Measurements from ENCODE around the gene SALL4.
"Not testable (repeated sequence)": the region's sequence is repeated elsewhere in the genome, so short reads cannot be mapped to it uniquely, and the experiment has no call there.

The SALL4 gene

DNA sequence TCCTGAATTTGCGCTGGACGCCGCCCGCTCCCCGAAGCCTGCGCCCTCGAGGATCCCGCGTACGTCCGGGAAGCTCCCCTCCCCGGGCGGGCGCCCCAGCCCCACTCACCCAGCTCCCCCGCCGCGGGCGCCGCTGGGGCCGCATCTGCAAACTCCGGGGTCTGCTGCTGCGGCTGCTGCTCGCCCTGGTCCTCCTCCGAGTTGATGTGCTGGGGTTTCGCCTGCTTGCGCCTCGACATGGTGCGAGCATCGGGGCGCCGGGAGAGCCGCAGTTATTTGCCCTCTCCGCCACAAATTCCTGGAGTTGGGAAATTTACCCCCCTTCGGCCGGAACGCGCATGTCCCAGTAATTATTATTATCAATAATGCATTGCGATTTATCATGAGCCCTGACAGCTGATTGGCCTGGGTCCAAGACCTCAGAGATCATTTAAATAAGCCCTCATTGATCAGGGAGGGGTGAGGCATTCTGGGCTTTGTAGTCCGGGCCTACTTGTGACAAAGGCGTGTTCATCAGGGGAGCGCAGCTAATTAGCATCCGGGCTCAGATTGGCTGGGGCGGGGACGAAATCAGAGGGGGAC lies at the start of gene SALL4:
Gene SALL4 (minus strand): TSS at position 352 of the 582 bp plus-strand sequence. CDS start 113 bp downstream, at position 239.
- no peak for DNase-seq

DNA sequence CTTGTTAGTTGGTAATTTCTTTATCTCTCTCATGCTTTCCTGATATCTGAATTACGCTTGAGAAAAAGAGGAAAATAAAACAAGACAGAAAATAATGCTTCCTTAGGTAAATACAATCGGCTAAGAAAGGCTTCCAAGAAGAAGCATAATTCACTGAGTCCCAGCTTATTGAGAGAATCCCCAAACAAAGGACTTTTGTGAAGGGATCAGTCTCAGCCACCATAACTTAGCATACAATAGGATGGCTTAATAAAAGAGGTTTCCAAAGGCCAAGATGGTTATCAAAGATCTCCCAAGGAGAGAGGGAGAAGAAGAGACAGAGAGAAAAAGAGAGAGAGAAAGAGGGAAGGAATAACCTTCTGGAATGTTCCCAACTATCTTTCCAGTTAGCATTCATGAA lies 46.0 kb upstream of the SALL4 start:
- no peak for DNase-seq

DNA sequence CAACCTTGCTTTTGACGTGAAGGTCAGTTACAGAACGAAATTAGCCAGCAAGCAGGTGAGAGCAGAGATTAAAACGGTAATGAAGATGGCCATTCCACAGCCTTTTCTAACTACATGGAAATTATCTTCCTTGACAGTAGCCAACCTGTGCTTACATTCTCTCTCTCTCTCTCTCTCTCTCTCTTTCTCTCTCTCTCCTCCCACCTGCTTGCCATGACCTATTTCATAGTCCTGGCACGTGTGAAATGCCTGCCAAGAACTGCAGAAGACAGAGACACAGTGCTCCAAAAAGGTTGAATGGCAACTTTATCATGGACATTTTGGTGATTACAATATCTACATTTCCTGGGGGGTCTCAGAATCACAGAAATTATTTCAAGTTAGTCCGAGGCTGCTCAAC lies 38.5 kb upstream of the SALL4 start:
- DNase-seq = no peak

DNA sequence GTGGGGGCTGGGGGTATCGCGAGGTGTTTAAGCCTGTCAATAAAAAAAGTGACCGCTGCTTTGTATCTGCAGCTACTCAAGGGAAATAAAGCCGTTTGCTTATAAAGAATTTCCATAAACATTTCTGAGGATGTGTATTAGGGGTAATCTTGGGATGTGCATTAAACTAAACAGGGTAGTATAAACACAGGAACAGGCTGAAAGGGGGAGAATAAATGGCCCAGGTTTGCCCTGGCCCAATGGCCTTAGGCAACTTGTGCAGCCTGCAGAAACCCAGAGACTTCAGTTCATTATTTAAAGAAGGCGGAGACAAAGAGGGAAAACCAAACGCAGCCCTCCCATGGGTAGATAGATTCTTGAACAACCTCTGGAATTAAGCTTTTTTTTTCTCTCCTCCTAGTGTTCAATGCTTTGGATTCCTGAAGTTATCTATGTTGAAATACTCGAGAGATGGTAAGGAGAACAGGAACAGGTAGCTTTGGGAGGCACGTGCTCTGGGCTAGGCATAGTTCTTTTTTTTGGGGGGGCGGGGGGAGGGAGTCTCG lies 35.6 kb upstream of the SALL4 start:
- DNase-seq = no peak

DNA sequence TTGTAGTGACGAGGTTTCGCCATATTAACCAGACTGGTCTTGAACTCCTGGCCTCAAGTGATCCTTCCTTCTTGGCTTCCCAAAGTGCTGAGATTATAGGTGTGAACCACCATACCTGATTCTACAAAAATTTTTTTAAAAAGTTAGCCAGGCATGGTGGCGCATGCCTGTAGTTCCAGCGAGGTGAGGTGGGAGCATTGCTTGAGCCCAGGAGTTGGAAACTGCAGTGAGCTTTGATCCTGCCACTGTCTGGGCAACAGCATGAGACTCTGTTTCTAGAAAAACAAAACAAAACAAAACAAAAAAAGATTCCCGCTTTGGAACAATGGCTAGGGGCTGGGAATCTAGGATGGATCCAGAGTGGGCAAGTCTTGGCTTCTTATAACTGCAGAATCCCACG lies 35.1 kb upstream of the SALL4 start:
- DNase-seq = no peak

DNA sequence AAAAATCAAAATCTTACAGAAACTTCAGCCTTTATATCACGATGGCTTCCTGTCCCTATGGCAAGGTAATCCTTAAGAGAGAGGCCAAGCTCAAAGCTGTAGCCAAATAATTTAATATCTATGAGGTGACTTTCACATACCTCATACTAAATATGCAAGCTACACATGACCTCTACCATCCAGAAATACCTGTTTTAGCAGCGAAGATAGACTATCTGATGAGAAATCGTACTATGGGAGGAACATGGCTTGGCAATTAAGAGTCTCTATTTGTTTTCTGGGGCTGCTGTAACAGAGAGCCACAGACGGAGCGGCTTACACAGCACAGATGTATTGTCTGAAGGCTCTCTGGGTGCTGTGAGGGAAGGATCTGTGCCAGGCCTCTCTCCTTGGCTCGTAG lies 31.0 kb upstream of the SALL4 start:
- DNase-seq = no peak

DNA sequence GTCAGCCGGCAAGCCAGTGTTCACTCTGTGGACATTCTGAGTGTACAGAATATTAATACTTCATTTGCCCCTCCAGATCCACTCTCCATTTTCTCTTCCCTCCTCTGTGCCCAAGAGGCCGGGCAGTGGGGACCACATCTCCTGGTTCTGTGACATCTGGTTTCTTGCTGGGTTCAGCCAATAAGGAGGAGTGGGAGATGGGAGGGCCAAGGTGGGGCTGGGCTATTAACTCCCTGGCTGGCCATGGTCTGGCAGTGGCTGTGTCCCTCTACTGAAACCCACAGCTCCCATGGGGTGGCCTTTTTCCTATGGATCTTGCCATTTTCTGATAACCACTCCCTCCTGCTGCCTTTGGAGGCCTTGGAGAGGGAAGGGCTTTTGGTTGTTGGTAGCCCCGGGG lies 30.0 kb upstream of the SALL4 start:
- DNase-seq = no peak

DNA sequence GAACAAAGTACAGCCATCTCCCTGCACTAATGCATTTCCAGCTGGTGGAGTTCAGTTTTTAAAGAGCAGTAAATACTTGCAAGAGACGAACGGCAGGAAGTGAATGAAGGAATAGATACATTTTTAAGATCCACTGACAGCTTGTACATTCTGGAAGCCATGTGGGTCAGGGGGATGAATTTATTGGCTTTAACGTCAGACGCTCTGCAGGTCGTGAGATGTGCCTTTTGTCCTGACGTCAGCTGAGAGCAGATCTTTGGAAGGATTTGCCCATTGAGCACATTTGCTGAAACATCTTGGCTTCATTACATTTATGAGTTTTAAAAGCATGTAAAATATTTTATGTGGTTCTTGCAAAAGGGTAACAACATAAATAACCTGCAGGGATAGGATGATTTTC lies 29.5 kb upstream of the SALL4 start:
- no peak for DNase-seq

DNA sequence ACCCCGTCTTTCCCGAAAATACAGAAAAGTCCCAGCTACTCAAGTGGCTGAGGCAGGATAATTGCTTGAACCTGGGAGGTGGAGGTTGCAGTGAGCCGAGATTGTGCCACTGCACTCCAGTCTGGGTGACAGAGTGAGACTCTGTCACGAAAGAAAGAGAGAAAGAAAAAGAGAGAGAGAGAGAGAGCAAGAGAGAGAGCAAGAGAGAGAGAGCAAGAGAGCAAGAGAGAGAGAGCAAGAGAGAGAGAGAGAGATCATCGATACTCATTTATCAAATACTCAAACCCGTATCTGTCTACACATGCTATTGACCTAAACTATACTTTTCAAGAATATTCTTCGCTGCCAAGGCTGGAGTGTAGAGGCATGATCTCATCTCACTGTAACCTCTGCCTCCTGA lies 28.2 kb upstream of the SALL4 start:
- DNase-seq = no peak

DNA sequence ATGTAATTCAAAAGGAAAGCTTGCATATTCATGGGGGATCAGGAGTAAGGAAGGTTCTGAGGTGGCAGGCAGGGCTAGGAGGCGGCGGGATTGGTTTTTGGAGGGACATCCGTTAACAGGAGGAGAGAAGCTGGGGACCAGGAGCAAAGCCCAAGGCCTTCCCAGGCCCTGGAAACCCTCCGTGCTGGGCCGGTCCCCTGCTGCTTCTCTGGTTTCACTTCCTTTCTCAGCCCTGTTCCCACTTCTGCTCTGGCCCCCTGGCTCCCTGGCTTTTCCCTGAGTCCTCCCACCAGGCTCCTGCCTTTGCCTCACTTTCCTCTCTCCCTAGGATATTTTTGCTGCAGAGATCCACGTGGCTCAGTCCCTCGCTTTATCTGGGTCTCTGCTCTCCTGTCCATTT lies 26.4 kb upstream of the SALL4 start:
- no peak for DNase-seq

DNA sequence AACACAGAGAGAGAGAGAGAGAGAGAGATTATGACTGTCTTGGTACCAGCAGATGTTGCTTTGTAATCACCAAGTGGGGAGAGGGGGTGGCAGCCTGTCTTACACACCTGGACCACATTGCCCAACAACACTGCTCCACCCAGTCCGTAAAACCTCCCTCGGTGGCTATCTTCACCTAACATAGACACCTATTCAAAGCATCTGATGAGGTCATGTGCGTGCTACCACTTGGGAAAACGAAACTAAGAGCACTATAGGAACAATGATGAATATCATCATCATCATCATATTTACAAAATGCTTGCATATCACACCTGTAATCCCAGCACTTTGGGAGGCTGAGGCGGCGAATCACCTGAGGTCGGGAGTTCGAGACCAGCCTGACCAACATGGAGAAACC lies 24.1 kb upstream of the SALL4 start:
- DNase-seq = no peak

DNA sequence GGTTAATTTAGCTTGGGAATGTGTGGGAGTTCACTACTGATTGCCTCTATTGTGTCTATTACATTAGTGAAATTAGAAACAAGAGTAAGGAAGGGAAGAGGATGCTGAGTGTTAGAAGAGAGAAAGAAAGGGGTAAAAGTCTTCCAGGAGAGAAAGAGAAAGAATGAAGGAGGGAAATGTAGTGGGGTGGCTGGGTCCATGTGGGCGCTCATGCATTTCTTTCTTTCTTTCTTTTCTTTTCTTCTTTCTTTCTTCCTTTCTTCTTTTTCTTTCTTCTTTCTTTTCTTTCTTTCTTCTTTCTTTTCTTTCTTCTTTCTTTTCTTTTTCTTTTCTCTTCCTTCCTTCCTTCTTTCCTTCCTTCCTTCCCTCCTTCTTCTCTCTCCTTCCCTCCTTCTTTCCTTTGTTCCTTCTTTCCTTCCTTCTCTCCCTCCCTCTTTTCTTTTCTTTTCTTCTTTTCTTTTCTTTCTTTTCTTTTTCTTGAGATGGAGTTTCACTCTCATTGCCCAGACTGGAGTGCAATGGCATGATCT lies 16.2 kb upstream of the SALL4 start:
- no peak for DNase-seq

DNA sequence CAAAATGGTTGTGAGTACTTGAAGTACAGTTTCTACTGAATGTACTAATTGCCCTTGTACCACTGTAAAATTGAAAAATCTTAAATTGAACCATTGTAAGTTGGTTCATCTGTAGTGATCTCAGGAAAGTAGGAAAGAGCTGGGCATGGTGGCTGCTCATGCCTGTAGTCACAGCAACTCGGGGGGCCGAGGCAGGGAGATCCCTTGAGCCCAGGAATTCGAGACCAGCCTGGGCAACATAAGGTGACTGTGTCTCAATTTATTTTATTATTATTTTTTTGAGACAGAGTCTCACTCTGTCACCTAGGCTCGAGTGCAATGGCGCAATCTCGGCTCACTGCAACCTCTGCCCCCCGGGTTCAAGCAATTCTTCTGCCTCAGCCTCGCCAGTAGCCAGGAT lies 14.5 kb upstream of the SALL4 start:
- DNase-seq = not testable (repeated sequence)

DNA sequence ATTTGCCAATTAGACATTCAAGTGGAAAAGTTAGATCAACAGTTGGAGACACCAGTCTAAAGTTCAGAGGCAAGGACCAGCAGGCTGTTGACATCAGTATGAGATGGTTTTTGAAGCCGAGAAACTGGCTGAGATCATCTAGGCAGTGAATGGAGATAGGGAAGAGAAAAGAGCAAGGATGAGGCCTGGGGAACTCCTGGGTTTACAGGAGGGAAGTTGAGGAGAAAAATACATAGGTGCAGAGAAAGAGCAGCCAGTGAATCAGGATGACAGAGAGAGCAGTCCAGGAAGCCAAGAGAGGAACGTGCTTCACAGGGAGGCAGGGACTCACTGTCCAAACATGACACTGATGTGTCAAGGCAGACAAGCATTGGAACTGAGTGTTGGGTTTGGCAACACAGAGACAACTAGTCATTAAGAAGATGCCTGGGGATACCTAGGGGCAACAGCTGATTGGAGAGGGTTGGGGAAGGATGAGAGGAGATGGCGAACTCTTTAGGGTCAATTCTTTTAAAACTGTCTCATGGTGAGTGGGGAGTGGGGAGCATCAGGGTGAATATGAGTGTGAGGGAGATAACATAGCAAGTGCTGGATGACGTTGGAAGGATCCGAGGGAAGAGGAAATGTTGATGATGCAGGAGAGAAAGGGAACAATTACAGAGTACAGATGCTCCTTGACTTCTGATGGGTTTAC lies 13.2 kb upstream of the SALL4 start:
- no peak for DNase-seq

DNA sequence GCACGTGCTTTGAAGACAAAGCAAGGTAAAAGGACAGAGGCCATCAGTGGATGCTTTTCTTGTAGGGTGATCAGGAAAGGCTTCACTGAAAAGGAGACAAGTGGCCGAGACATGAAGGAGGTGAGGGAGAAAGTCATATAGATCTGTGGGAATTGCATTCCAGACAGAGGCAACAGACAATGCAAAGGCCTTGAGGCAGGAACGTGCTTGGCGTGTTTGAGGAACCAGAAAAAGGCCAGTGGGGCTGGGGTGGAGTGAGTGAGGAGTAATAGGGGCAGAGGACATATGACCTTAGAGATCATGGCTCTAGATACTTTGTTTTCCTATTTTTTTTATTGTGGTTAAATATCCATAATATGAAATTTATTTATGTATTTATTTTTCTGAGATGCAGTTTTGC lies 10.5 kb upstream of the SALL4 start:
- DNase-seq = no peak

DNA sequence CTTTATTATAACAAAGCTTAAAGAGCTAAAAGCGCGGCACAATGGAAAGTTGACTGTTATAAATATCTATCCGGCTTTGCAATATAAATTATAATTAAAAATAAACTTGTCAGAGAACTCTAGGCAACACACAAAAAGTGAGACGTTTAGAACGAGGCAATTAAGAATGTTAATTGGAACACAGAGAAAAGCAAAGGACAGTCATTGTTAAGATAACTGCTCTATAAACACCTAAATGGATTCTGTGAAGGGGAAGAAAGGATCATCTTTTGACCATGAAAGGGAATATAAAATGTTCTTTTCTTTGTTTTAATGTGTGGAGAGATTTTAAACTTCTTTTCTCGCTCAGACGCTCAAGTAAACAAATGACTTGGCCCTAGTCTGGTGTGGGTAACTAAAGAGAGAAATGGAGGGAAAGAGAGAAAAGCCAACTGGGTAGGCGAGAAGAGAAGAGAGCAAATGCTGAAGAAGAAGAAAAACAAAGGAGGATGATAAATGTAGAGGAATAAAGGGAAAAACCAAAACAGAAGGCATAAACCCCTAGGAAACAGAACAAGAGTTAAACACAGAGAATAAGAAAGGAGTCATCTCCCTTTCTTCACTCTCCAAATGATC lies 9.3 kb upstream of the SALL4 start:
- DNase-seq = no peak

DNA sequence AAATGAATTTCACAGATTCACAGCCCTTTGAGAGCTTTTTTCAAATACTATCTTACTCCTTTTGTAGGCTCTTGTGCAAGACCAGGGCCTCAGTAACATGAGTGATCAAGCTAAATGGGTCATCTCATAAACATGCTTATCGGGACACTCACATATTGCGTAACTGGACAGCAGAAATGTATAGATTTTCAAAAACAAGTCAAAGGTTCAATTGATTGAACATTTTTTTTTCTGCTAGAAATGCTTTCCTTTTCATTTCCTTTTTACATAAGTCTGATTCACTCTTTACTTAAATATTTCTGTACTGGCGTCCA lies 8.7 kb upstream of the SALL4 start:
- no peak for DNase-seq

DNA sequence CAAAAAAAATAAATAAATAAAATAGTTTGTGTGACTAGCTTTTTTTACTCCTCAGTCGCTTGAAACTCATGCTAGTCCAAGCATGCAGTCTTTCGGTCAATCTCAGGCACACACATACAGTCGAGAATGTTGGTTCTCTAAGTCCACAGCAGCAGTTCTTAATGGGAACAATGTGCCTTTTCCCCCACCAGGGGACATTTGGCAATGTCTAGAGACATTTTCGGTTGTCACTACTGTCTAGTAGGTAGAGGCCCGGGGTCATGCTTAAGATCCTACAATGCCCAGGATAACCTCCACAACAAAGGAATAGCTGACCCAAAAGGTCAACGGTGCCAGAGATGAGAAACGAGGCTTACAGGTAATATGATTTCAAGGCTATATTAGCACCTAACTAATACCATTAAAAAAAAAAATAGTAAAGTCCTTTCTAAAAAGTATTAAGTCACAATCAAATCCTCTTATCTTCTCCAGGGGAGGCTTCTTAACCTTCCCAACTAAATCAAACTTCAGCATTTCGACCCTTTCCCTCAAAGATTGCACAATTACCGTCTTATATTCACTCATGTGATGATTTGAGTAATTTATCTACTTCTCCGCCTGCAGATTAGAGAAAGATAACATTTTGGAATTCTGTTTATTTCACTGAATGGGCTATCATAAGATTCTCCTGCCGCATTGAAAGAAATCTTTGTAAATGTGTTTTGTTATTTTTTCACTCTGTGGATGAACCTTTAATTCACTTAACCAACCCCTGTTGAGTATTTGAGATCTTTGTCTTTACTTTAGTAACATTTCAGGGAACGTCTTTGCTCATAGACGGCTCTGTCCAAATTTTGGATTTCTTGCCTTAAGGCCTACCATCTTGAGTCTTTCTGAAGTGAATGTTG lies 8.1 kb upstream of the SALL4 start:
- DNase-seq = no peak

DNA sequence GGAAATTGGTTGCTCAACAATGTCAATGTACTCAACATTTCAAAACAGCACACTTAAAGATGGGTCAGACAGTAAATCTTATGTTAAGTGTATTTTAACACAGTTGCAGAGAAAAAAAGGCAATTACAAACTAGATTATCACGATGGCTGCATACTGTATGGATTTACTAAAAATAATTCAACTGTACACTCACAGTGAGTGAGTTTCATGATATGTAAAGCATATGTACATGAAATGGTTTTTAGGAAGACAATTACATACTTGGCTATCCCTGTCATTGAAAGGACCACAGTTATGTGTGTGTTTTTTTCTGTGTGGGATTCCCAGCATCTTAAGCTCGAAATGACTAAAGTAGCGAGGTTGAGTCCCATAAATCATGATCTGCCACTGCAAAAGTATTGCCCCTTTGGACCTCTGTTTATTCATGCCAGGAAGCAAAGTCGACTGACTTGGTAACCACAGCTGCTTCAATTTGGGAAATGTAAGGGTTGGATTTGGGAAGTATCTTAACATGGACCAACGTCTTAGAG lies 5.5 kb upstream of the SALL4 start:
- DNase-seq = no peak

DNA sequence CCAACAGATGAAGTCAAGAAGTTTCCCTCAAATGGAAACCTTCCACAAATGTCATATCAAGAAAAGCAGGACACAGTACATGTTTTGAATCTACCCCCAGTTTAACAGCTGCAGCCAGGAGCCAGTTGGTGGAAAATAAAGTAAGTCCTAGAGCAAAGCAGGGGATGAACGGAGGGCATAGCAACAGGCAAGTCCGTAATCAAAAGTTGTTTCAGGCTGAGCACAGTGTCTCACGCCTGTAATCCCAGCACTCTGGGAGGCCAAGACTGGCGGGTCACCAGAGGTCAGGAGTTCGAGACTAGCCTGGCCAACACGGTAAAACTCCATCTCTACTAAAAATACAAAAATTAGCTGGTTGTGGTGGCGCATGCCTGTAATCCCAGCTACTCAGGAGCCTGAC lies 2.4 kb upstream of the SALL4 start:
- DNase-seq = no peak

DNA sequence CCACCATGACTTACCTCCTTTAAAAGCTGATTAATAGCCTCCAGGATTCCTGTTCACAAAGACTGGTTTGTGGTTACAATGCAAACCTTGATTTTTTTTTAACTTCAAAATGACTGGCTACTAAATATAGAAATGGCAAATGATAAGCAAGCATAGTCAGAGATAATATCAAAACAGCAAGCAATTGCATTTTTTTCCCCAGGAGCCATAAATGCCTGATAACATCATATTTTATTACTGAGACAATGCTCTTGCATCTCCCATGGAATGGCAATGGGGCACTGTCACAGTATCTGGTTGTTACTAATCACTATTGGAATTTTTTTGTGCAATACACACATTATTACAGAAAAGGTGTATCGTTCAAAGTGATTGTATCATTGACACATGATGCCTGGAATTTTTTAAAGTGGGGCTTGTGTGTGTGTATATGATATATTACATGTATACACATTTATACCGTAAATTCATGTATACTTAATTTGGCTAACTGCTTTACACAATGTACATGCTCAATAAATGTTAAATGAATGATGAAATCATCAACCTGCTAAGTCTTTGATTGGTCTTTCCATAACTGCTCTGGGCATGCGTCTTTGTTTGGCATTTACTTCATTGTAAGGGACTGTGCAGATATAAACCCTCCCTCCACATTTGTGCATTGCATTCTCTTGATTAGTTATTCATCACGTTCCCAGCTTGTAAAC lies 980 bp upstream of the SALL4 start:
- no peak for DNase-seq

DNA sequence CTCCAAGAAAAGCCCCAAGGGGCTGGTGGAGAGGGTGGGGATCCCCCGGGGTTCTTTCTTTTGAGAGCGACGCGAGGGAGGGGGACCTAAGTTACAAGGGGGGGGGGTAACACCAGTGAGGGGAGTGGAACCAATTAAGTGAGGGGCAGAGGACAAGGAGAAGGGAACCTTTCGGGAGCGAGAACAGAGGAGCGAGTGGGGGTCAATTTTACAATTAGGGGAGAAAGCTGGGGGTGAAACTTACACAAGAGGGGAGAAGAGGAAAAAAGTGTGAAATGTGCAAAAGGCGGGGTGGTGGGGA lies 548 bp downstream of the SALL4 start:
- no peak for DNase-seq
